Astrocyte of the hippocampus (primary cell): Measurements from ENCODE around the gene CNIH1.
"Not testable (repeated sequence)": the region's sequence is repeated elsewhere in the genome, so short reads cannot be mapped to it uniquely, and the experiment has no call there.

Experiments used
- DNase-seq: peaks from one replicate; pipeline ENCODE4 v3.0.0; 2011; ENCODE audit warnings: low read depth, low spot score

Gene CNIH1

DNA sequence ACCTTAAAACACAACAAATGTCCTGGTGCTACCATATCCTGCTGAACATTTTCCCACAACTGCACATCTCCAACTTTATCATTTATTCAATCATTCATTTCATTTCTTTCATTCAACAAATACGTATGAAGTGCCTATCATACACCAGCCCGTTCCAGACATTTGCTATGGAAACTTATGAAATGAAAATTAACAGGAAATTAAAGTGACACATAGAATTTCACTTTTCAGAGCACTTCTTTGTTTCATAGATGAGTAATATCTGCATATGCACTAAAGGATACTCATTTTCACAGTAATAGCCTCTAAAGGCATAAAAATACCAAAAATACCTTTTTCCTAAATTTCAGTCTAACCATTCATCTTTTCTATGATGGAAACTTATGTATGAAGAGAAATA is 12.6 kb downstream of the CNIH1 start:
- DNase-seq: no peak

DNA sequence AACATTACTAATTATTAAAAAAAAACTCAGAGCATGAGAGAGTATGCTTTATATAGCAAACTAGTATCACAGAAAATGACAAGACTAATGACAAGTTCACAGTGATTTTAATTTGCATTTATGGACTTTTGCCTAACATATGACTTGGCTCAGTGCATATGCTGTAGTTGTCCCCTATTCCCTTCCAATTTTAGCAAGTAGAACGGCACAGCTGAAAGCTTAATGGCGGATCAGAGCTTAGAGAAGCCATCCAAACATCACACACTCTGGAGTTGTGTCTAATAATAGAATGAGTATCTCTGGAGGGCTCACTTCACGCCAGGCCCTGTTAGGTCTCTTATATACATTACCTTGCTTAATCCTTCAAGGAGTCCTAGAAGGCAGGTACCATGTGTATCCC is 13.3 kb downstream of the CNIH1 start:
- DNase-seq: no peak

DNA sequence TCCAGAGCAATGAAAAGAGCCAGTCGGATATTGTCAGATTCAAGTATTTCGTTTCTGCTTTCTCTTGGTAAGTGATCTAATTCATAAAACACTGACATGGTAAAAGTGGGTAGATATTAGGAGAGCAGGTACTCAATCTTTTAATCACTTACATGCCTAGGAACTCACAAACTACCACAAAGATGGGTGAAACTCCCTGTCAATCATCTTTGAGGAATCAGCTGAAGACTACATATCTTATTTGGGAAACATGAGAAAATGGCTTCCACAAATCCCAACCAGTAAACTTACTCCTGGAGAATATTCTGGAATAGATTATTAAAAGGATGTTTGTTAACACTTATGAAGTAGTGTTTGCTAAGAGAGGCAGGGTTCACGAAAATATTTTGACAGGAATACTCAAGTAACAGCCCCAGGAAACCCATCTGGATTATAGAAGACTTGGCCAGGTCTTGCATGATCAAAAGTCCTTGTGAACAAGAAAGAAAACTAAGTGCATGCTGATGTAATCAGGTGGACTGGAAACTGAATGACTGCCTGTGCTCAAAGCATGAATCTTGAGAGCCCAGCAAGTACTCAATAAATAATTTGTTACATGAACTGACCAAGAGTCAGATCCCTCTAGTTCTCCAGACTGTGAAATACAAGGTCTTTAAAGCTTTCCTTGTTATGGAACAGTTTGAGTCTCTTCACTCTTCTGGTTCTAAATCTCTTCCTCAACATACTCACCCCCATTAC is 15.5 kb downstream of the CNIH1 start:
- DNase-seq: no peak

DNA sequence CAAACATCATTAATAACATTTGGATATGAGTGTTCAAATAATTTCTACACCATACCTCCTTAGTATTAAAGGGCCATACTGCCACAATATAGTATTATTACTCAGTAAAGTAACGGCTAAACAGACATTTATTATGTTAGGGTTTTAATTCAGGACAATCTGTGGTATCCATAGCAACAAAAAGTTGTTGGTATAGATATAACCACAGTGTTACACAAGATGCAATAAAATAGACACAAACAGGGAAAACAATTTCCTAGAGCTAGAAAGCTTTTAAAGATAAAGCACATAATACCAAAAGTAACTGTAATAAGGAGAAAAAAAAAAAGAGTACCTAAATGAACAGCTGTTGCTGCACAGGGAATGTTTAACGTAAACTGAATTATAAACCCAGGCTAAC is 16.1 kb downstream of the CNIH1 start:
- no peak for DNase-seq

DNA sequence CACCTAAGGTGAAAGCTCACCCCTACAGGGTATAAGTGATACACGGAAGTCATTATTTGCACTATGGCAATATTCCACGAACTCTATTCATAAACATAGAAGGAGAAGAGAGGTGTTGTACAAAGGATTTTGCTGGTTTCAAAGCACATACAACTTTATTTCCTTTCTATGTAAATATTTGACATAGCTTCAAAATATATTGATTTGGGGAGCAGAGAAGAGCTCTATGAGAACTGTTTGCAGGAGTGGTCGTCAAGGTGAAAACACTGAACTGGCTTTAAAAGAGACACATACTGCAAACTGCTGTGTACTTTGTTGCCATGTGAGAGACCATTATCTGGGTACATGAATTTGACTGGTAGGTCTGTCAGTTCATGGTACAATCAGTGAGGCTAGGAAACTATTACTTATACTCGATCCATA is 16.7 kb downstream of the CNIH1 start:
- no peak for DNase-seq

DNA sequence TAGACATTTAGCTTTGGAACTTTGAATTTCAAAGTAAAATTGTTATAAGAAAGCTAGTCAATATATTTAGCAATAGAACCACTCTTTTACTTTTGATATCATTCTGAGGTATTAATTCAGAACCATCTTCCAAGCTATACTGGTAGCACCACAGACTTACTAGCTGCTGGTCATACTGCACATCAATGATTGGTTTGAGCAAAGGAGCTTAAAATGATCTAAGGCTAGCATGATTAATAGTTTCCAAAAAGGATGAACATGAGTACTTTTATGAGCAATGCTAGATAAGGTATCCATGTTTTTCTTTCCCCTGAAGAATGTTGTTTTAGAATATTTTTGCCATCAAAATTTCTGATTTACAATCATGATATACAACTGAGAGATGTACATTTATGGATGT is 17.2 kb downstream of the CNIH1 start:
- DNase-seq: no peak

DNA sequence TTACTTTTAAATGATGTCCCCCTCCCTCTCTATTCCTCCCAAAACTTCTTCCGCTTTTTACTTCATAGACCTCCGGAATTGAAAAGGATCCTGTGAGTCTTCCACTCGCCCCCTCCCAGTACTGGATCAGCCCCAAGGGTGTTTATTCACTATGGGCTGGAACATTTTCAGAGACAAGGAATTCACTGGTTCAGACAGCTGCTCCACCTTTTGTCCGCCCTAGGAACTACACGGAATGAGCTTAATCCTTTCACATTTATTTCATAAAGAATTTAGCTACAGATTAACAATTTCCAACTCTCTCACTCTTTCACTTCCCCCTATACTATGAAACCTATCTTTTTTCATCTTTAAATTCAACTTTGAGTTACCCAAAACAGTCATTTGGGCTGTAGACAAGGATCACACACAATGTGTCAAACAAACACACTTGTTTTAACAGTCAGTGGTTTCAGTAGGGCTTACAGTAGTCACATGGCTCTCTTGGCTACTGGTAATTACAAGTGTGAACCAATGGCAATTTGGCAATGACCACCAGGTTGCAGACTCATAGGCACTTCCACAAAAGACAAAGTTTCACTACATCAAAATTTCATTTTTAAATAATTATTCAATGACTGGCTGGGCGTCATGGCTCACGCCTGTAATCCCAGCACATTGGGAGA is 20.6 kb downstream of the CNIH1 start:
- DNase-seq: peak; percentile 75

DNA sequence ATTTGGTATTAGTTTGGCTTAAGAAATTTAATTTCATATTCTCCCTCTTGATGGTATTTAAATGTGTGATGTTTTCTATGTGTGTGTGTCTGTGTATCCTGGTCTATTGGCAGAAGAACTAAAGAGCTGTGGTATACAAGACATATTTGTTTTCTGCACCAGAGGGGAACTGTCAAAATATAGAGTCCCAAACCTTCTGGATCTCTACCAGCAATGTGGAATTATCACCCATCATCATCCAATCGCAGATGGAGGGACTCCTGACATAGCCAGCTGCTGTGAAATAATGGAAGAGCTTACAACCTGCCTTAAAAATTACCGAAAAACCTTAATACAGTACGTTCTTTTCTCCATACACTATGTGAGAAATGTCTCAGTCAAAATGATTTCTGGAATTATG is 29.8 kb downstream of the CNIH1 start:
- DNase-seq: no peak

DNA sequence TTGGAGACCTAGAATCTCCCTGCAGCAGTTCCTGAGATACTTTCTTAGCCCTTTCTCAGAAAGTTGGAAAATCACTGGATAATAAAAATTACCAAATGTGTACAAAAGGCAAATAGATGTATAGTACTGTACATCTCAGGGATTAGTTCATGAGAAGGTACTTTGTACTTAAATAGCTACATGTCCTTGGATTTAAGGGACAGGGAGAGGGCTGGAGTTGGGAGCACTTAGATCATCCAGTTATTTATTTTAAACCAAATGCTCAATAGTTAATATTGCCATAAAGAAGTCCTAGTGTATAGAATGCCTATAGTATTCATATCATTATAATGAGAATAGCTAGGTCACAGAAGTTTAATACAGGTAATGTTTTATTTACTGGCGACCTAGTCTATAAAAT is 31.0 kb downstream of the CNIH1 start:
- DNase-seq: no peak

DNA sequence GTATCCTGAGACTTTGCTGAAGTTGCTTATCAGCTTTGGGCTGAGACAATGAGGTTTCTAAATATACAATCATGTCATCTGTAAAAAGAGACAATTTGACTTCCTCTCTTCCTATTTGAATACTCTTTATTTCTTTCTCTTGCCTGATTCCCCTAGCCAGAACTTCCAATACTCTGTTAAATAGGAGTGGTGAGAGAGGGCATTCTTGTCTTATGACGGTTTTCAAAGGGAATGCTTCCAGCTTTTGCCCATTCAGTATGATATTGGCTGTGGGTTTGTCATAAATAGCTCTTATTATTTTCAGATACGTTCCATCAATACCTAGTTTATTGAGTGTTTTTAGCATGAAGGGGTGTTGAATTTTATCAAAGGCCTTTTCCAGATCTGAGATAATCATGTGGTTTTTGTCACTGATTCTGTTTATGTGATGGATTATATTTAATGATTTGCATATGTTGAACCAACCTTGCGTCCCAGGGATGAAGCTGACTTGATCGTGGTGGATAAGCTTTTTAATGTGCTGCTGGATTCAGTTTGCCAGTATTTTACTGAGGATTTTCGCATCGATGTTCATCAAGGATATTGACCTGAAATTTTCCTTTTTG is 37.7 kb downstream of the CNIH1 start:
- not testable (repeated sequence) for DNase-seq

DNA sequence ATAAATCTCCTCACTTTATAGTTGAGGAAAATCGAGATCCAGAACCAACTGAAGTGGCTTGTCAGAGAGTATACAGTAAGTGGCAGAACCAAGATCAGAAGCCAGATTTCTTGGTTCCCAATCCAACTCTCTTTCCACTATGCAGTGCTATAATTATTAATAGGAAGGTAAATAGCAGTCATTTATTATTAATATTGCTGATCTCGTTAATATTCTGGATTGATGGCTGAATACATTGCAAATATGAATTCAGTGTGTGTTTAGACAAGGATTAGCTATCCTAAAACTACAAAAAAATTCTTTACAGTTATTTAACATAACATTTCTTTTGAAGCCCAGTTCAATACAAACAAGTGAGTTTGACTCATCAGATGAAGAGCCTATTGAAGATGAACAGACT is 41.6 kb downstream of the CNIH1 start:
- no peak for DNase-seq

DNA sequence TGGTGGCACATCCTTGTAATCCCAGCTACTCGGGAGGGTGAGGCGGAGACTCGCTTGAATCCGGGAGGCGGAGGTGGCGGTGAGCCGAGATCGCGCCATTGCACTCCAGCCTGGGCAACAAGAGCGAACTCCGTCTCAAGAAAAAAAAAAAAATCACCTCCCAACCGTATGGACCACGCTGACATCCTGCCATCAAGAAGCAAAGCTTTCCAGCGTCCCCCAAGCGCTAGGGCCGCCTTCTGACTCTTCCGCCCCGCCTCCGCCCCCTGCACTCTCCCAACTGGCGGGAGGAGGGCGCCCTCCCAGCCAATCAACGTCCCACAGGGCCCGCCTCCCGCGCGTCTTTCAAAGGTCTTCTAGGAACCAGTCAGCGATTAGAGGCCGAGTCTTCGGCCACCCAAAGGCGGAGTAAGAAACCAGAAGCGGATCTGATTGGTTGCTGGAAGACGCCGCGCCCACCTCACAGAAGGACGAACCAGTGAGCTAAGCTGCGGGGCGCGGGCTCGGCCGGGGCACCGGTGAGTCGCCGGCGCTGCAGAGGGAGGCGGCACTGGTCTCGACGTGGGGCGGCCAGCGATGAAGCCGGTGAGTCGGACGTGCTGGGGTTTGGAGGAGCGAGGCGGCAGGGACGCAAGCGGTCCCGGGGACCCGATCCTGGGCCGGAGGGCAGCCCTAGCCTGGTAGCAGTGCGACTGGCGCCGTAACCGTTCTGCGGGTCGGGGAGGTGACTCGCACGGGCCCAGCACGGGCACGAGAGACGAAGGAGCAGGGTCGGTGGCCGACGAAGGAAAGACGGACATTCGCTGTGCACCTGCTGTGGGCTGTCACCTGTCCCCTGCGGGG is 44.5 kb downstream of the CNIH1 start, which contains the start of gene CDKN3:
CDKN3 (plus strand) TSS at position 515 of the 843 bp plus-strand sequence; CDS start at position 577, 62 bp downstream.
- peak; percentile 100 for DNase-seq

DNA sequence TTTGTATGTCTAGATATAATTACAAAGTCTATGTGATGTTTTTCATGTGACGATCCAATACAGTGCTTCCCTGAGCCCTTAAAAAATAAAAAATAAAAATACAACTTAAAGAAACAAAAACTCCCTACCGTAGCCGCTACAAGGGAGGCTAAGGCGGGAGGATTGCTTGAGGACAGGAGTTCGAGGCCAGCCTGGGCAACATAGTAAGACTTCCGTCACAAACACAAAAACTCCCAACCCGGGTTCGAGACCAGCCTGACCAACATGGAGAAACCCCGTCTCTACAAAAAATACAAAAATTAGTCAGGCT is 45.0 kb downstream of the CNIH1 start:
- DNase-seq: no peak

DNA sequence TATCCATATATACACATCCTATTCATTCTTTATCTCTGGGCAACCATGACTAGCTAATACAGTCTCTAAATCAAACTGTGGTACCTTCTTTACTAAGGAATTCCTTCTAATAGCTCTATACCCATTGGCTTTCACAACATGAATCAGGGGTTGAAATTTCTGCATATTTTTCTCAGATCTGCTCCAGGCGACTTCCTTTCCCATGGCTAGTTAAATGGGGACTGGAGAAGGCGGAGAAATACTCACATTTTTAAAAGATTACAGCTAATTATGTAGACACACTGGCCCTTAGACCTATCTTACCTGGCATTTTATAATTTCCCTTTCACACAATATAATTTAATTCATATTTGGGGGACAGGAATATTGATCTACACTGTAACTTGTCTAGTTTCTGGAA is 45.5 kb downstream of the CNIH1 start:
- no peak for DNase-seq

DNA sequence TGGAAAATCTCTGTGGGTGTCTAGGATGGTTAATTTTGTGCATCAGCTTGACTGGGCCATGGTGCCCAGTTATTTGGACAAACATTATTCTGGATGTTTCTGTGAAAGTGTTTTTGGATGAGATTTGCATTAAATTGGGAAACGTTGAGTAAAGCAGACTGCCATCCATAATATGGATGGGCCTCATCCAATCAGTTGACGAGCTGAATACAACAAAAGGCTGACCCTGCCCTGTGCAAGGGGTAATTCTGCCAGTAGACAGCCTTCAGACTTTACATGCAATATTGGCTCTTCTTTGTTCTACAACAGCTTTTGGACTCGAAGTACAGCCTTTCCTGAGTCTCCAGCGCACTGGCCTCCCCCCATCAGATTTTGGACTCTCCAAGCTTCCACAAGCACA is 45.9 kb downstream of the CNIH1 start:
- DNase-seq: no peak

DNA sequence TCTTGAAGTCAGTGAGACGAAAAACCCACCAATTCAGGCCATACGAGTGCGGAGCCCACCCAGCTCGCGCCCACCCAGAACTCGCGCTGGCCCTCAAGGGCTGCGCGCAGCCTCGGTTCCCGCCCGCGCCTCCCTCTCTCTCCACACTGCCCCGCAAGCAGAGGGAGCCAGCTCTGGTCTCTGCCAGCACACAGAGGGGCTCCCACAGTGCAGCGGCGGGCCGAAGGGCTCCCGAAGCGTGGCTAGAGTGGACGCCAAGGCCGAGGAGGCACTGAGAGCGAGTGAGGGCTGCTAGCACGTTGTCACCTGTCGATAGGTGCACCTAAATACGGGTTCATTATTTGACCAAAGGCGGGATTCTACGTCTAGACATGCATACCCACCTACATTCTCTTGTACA is 46.6 kb downstream of the CNIH1 start:
- no peak for DNase-seq

DNA sequence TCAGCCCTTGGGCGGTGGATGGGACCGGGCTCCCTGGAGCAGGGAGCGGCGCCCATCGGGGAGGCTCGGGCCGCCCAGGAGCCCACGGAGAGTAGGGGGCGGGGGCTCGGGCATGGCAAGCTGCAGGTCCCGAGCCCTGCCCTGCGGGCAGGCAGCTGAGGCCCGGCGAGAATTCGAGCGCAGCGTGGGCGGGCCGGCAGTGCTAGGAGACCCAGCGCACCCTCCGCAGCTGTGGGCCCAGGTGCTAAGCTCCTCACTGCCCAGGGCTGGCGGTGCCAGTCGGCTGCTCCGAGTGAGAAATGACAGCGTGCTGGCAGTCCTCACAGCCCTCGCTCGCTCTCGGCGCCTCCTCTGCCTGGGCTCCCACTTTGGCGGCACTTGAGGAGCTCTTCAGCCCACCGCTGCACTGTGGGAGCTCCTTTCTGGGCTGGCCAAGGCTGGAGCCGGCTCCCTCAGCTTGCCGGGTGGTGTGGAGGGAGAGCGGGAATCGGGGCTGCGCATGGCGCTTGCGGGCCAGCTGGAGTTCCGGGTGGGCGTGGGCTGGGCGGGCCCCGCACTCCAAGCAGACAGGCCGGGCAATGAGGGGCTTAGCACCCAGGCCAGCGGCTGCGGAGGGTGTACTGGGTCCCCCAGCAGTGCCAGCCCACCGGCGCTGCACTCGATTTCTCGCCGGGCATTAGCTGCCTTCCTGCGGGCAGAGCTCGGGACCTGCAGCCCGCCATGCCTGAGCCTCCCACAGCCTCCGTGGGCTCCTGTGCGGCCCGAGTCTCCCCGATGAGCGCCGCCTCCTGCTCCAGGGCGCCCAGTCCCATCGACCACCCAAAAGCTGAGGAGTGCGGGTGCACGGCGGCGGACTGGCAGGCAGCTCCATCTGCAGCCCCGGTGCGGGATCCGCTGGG is 47.9 kb downstream of the CNIH1 start:
- DNase-seq: not testable (repeated sequence)

DNA sequence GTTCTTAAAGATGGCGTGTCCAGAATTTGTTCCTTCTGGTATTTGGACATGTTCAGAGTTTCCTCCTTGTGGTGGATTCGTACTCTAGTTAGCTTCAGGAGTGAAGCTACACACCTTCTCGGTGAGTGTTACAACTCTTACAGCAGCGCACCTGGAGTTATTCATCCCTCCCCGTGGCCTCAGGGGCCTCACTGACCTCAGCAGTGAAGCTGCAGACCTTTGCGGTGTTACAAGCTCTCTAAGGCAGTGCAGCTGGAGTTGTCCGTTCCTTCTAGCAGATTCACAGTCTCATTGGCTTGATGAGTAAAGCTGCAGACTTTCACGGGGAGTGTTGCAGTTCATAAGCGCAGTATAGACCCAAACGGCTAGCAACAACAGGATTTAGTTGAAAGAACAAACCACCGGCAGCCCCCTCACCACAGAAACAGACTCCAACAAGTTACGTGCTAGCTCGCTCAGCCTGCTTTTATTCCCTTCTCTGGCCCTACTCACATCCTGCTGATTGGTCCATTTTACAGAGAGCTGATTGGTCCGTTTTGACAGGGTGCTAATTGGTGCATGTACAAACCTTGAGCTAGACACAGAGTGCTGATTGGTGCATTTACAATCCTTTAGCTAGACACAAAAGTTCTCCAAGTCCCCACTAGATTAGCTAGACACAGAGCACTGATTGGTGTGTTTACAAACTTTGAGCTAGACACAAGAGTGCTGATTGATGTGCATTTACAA is 48.9 kb downstream of the CNIH1 start:
- no peak for DNase-seq

DNA sequence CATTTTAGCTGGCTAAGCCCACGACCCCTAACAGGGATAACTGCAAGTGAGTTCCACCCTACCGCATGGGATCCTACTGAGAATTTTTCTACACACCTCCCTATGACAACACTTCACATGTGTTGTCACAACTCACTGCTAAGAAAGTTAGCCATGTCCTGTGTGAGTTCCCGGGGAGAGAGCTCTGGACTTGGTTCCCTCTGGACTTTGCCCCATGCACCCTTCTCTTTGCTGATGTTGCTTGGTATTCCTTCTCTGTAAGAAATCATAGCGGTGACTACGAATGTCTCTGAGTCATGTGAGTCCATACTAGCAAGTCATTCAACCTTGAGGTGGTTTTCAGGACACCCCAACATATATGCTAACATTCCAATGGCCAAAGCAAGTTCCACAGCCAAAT is 53.8 kb downstream of the CNIH1 start:
- no peak for DNase-seq

DNA sequence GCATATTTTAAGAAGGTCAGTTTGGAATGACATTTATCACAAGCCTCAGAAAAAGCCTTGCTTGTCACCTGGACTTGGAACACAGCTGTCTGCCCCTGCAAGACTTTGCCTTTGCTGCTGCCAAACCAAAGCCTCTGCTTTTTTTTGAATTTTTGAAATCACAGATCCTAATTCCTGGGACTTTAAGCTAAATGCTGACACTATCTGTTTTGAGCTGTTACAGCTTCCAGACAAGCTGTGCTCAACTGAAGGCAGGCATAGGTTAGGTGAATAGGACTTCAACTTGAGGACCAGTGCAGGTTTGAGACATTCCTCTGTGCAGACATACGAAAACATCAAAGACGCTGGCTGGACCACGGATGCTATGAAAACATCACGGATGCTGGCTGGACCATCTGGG is 55.6 kb downstream of the CNIH1 start:
- no peak for DNase-seq

DNA sequence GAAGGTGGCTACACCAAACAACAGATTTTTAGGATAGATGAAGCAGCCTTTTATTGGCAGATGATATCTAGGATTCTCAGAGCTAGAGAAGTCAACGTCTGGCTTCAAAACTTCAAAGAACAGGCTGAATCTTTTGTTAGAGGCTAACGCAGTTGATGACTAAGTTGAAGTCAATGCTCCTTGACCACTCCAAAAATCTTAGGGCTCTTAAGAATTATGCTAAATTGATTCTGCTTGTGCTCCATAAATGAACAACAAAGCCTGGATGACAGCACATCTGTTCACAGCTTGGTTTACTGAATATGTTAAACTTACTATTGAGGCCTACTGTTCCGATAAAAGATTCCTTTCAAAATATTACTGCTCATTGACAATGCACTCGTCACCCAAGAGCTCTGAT is 57.3 kb downstream of the CNIH1 start:
- DNase-seq: peak; percentile 25
